Islet of Langerhans (tissue), 1 donor: ENCODE data around the gene ACSF2.
"Not testable (repeated sequence)": the region's sequence is repeated elsewhere in the genome, so short reads cannot be mapped to it uniquely, and the experiment has no call there.

Experiments
- FAIRE-seq: peaks from one replicate; lab custom pipeline; 2011; peaks lifted over from hg19 to GRCh38; lab: Jason Lieb, UNC

ACSF2 gene

GRCh38 chr17:50464736-50465135 lies 38.7 kb downstream of the ACSF2 start:
- no peak for FAIRE-seq

GRCh38 chr17:50465171-50465570 lies 39.2 kb downstream of the ACSF2 start:
- FAIRE-seq: no peak

- FAIRE-seq: no peak
Measured at GRCh38 chr17:50465635-50466034, 39.6 kb downstream of the ACSF2 start.

GRCh38 chr17:50466371-50467113 lies 40.5 kb downstream of the ACSF2 start:
- no peak for FAIRE-seq

- FAIRE-seq: no peak
Measured at GRCh38 chr17:50467114-50467854, 41.3 kb downstream of the ACSF2 start.

- FAIRE-seq: no peak
Measured at GRCh38 chr17:50467855-50468303, 41.9 kb downstream of the ACSF2 start.

GRCh38 chr17:50468304-50469207 lies 42.5 kb downstream of the ACSF2 start, which contains the start of gene CHAD:
TSS of gene CHAD (minus strand) at chr17:50468880. CDS start at chr17:50468813, 67 bp downstream.
- FAIRE-seq: no peak

GRCh38 chr17:50469208-50469605 lies 43.2 kb downstream of the ACSF2 start:
- FAIRE-seq: no peak

GRCh38 chr17:50469671-50470305 lies 43.8 kb downstream of the ACSF2 start:
- FAIRE-seq: no peak

- no peak for FAIRE-seq
Measured at GRCh38 chr17:50470426-50470825, 44.4 kb downstream of the ACSF2 start.

- no peak for FAIRE-seq
Measured at GRCh38 chr17:50471009-50471905, 45.2 kb downstream of the ACSF2 start.

- no peak for FAIRE-seq
Measured at GRCh38 chr17:50472286-50472685, 46.3 kb downstream of the ACSF2 start.

- FAIRE-seq: not testable (repeated sequence)
Measured at GRCh38 chr17:50472761-50473161, 46.7 kb downstream of the ACSF2 start.

GRCh38 chr17:50473901-50474300 lies 47.9 kb downstream of the ACSF2 start:
- FAIRE-seq: no peak

- FAIRE-seq: no peak
Measured at GRCh38 chr17:50474523-50474922, 48.5 kb downstream of the ACSF2 start.

GRCh38 chr17:50475362-50475761 lies 49.3 kb downstream of the ACSF2 start:
- no peak for FAIRE-seq

- not testable (repeated sequence) for FAIRE-seq
Measured at GRCh38 chr17:50475775-50476544, 49.9 kb downstream of the ACSF2 start.

GRCh38 chr17:50476545-50477315 lies 50.7 kb downstream of the ACSF2 start:
- FAIRE-seq: no peak

GRCh38 chr17:50477976-50478375 lies 52.0 kb downstream of the ACSF2 start:
- no peak for FAIRE-seq
